Smooth muscle cell of bladder (primary cell): ENCODE results near the gene ZP1. TPM values are rescaled to one million over a fixed set of nuclear protein-coding genes. Genes with fewer than 3 reads are reported as not detected.

Experiments
- total RNA-seq: library from RNA; depleted of rRNA; stranded (reverse); fragments of >200 nt; gene quantifications from 2 replicates; pipeline ENCODE4 v1.2.3, GENCODE V29; 2014

The ZP1 gene, protein sequence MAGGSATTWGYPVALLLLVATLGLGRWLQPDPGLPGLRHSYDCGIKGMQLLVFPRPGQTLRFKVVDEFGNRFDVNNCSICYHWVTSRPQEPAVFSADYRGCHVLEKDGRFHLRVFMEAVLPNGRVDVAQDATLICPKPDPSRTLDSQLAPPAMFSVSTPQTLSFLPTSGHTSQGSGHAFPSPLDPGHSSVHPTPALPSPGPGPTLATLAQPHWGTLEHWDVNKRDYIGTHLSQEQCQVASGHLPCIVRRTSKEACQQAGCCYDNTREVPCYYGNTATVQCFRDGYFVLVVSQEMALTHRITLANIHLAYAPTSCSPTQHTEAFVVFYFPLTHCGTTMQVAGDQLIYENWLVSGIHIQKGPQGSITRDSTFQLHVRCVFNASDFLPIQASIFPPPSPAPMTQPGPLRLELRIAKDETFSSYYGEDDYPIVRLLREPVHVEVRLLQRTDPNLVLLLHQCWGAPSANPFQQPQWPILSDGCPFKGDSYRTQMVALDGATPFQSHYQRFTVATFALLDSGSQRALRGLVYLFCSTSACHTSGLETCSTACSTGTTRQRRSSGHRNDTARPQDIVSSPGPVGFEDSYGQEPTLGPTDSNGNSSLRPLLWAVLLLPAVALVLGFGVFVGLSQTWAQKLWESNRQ
- 0.55 and 1.00 TPM in 2 replicates for total RNA-seq

DNA sequence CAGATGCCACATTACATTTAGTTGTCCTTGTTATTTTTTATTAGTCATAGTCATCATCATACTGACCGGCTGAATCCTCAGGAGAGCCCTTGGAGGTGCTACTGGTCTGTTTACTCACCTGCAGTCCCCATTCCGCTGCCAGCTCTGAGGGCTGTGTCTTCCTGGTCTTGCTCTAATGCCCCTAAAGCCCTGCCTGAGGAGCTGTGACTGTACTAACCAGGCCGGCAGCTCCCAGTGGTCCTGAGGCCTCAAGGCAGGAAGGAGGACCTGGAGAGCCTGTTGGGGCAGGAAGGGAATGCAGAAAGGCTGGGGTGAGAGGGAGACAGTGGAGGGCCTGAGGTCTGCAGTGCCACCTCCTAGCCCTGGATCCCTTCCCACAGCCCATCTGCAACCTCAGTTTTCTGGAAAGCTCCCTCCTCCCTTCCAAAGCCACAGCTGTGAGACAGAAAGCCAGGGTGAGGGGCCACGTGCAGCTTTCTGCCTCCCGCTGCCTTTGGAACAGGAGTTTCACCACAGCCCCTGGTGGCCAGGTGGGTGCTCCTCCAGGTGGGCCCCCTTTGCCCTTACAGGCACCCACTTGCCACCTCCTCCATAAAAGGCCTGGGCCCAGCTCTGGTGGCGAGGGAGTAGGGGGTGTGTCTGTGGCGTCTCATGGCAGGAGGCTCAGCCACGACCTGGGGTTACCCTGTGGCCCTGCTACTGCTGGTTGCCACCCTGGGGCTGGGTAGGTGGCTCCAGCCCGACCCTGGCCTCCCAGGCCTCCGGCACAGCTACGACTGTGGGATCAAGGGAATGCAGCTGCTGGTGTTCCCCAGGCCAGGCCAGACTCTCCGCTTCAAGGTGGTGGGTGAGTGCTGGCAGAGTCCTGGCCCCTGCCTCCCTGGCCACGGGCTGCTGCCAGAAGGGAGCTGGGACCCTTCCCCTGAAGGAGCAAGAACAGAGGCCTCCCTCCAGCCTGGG is at the start of gene ZP1:
Gene ZP1 (plus strand): TSS at position 632 of the 960 bp plus-strand sequence. CDS start 20 bp downstream, at position 652.

GRCh38 chr11:60841797-60842667 is 25.3 kb upstream of the ZP1 start, which contains the start of gene CCDC86:
CCDC86 (plus strand) TSS chr11:60842113; CDS start chr11:60842125, 12 bp downstream.

DNA sequence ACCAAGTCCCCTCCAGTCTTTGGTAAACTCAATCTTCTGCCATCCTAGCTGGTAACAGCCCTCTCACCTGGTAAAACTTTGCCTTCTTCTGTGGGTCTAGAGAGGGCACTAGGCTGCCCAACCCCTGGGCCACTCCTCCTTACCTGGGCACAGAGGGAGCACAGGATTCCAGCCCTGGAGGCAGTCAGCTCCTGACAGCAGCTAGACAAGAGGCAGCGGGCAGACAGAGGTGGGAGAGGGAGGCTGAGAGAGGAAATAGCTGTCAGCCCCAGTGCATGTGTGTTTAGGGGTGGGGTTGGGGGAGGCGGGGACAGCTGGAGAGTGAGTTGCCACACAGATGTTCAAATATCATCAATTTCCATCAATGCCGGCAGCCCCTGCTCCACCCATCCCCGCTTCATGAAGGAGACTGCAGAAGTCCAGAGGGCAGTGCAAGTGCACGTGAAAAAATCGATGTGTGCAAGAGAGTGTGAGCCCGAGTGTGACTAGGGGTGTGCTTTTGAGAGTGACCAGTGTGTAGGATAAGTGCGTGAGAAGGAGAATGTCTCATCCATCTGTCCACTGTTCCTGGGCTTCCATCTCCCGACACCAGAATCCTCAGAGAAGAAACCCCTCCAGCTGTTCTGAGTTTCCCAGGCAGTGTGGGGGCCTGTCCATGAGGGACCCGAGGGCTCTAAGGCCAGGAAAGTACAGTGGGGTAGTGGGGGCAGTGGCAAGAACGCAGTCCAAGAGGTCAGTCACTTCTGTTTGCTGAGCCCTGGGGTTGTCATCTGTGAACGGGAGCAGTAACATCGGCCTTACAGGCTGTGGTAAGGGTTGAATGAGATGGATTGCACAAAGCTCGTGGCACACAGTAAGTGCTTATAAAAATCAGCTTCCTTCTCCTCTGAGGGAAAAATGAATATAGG is 11.4 kb upstream of the ZP1 start, which contains the start of gene PTGDR2:
Gene PTGDR2 (minus strand): TSS at position 225 of the 908 bp plus-strand sequence. CDS start 2,228 bp downstream, outside the sequence.

GRCh38 chr11:60906132-60906972 is 39.0 kb downstream of the ZP1 start, which contains the start of gene PRPF19:
PRPF19 (minus strand) TSS chr11:60906585; CDS start chr11:60906382, 203 bp downstream.

DNA sequence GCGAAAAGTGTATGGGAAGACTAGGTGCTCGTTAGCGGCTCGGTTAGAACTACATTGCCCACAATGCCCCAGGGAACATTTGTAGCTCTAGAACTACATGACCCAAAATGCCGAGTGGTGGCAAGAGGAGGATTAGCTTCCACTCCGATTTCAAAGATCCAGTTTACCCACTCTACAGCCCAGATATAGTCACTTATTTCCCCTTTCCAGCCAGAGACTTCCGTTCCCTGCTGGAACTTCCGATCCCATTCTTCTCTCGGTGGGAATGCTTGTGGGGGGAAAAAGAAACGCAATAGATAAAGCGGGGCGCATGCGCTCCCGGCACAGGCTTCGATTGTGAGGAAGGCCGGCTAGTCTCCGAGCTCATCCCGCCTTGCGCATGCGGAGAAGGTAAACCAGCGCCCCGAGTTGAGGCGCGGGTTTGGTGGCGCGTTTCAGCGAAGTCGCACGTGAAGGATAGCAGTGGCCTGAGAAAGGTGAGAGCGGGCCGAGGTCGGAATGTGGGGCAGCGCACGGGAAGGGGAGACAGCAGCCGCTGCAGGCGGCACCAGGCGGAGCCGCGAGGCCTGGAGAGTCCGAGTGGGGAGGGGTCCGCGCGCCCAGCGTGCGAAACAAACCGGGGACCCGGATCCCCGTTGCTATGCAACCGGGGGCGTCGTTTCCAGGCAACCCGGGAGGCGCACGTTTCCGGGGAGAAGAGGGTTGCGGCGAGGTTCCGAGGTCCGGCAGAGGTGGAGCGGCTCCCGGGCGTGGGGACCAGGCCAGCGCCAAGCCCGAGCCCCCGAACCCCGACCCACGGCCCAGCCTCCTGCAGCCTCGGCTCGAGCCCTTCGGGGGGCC is 46.7 kb downstream of the ZP1 start, which contains the start of gene TMEM109:
Gene TMEM109 (plus strand): TSS at position 366 of the 840 bp plus-strand sequence. CDS start 5,536 bp downstream, outside the sequence.

DNA sequence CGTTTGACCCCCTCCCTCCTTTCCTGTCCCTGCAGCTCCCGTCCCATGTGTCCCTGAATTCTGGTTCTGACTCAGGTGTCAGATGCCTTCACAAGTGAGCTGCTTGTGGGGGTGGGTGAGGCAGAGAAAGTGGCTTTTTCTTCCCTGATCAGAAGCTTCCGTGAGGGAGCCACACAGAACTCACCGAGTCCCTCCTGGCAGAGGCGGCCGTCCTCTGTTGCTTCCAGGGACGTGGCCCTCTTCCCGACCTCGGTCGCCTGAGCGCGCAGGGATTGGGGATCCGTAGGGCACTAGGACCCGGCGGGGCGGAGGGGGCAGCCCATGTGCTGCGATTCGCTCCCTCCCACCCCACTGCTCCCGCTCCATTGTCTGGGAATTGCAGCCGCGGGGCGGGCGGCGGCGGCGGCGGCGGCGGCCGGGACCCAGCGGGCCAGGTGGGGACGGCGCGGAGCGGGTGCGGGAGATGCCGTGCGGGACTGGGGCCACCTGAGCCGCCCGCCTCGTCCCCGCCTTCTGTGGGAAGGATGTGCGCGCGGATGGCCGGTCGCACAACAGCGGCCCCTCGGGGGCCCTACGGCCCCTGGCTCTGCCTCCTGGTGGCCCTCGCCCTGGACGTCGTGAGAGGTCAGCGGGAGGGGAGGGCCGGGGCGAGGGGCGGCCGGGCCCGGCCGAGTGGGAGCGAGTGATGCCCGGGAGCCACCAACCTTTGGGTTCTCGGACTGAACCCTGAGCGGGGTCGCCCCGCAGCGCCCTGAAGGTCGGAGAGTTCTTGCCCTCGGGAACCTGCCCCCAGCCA is 57.0 kb downstream of the ZP1 start, which contains the start of gene TMEM132A:
Gene TMEM132A (plus strand): TSS at position 351 of the 796 bp plus-strand sequence. CDS start 174 bp downstream, at position 525.

Other genes with a start within 250 kb of the ZP1 start
- gene MS4A8, start 167.9 kb upstream of the ZP1 start, total RNA-seq = not detected in 2 replicates
- gene MS4A18, start 142.8 kb upstream of the ZP1 start, total RNA-seq = not detected in 2 replicates
- not detected in 2 replicates for gene MS4A15, start 110.7 kb upstream of the ZP1 start, total RNA-seq
- not detected in 2 replicates for gene MS4A10, start 82.2 kb upstream of the ZP1 start, total RNA-seq
- 4.8 and 7.6 TPM in 2 replicates for gene CCDC86, start 25.4 kb upstream of the ZP1 start, total RNA-seq
- 0.28 TPM in 1 of 2 replicates, not detected in the other for gene PTGDR2, start 11.6 kb upstream of the ZP1 start, total RNA-seq
- 29.0 and 35.5 TPM in 2 replicates for gene PRPF19, start 39.0 kb downstream of the ZP1 start, total RNA-seq
- gene TMEM109, start 46.6 kb downstream of the ZP1 start, total RNA-seq = 17.8 and 21.1 TPM in 2 replicates
- gene TMEM132A, start 56.9 kb downstream of the ZP1 start, total RNA-seq = 23.9 and 28.6 TPM in 2 replicates
- 13.8 and 15.8 TPM in 2 replicates for gene SLC15A3, start 84.6 kb downstream of the ZP1 start, total RNA-seq
- gene CD6, start 104.1 kb downstream of the ZP1 start, total RNA-seq = not detected in 2 replicates
- gene CD5, start 234.9 kb downstream of the ZP1 start, total RNA-seq = not detected in 2 replicates